GDM1 (cell line): ENCODE data around the gene TEX10.
"Not testable (repeated sequence)": the region's sequence is repeated elsewhere in the genome, so short reads cannot be mapped to it uniquely, and the experiment has no call there.

Source experiments
- DNase-seq: peaks from one replicate; lab custom pipeline; 2025; lab: John Stamatoyannopoulos, UW

Gene TEX10

GRCh38 chr9:100346836-100347235, 5.9 kb downstream of the TEX10 start:
- no peak for DNase-seq

- no peak for DNase-seq
These were observed 10.9 kb downstream of the TEX10 start for GRCh38 chr9:100341889-100342288.

GRCh38 chr9:100340224-100340623, 12.5 kb downstream of the TEX10 start:
- DNase-seq = no peak

GRCh38 chr9:100338736-100339135, 14.0 kb downstream of the TEX10 start:
- DNase-seq = not testable (repeated sequence)

DNA sequence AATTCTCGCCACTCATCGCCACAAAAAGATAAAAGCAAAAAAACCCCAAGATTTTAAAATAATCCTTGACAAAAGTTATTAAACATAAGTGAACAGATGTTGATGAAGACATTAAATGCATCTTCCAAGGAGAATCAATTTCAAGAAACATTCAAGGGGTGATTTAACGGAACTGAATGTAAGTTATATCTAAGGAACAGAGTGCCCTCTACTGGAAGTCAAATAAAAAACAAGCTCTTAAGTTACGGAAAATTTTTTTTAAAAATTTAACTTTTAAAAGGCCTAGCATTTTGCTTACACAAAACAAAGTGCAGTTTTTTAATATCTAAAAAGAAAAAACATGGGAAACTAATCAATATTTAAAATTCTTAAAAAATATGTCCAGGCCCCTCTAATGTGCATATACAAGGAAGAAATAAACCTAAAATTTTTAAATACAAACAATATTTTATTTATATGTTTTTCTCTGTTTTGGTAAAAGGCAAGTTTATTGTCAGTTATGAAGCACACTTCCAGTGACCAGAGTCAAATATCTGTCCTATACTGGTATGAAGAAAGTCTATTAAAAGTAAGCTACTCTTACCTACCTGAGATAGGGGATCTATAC, 28.0 kb downstream of the TEX10 start:
- no peak for DNase-seq

- no peak for DNase-seq
These were observed 29.7 kb downstream of the TEX10 start for GRCh38 chr9:100322954-100323536.

- no peak for DNase-seq
These were observed 35.0 kb downstream of the TEX10 start for GRCh38 chr9:100317706-100318105.

GRCh38 chr9:100315561-100315960, 37.2 kb downstream of the TEX10 start:
- no peak for DNase-seq

GRCh38 chr9:100309992-100310391, 42.8 kb downstream of the TEX10 start:
- no peak for DNase-seq

DNA sequence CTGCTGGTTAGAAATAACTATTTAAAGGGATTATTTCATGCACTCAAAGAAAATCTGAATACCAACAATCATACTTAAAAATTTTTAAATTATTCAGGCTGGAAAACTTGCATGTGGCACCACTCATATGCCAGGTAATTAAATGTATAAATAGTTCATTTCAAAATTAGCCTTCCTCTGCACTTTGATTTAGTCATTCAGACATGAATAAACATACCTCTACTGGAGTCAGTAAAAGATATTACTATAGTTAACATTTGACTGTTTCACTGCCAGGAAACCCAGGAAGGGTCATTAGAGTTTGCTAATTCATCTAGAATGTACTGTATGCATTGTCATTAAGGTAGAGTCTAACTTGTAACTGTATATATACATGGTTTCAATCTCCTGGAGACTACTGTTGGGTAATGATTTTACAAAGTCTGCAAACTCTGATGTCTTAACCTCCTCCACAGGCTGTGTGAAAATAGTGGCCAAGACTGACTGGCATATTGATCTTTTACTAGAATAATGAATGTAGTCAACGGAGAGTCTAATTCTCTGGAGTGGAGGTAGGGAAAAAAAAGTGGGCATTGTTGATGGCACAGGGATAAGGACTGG, 43.7 kb downstream of the TEX10 start:
- no peak for DNase-seq

GRCh38 chr9:100307080-100307479, 45.7 kb downstream of the TEX10 start:
- no peak for DNase-seq

GRCh38 chr9:100306283-100306682, 46.5 kb downstream of the TEX10 start:
- no peak for DNase-seq

- DNase-seq = no peak
These were observed 49.0 kb downstream of the TEX10 start for GRCh38 chr9:100303747-100304146.

DNA sequence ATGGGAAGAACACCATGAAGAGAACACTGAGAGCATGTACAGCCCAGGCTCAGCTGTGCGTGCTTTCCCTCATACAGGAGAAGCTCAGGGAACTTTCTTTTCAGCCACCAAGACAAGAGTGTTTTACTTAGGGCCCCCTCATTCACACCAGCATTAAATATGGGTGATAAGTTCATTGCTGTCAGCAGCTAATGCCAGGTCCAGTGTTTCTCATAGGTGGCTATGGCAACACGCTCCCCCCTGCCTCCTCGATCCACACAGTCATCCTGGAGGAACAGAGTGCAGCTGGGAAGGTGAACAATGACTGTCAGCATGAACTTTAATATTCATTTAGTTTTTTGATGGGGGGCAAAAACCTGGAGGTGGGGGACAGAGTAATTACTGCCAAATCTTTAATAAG, 54.4 kb downstream of the TEX10 start:
- DNase-seq = no peak

DNA sequence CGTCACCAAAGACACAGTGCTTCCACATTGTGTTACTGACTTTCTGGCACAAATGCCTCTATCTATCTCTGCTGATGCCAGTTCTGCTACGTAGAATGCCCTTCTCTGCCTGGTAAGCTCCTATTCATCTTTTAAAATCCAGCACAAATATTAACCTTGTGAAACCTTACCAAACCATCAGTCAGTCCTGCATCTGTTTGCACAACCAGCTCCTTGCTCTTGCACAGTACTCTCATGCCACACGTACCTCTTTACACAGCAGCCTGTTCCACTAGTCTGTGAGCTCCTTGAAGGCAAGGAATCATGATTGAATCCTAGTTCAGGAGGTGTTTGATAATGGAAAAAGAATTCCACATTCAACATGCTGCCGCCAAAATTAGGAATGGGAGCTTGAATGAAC, 56.3 kb downstream of the TEX10 start:
- DNase-seq = no peak

DNA sequence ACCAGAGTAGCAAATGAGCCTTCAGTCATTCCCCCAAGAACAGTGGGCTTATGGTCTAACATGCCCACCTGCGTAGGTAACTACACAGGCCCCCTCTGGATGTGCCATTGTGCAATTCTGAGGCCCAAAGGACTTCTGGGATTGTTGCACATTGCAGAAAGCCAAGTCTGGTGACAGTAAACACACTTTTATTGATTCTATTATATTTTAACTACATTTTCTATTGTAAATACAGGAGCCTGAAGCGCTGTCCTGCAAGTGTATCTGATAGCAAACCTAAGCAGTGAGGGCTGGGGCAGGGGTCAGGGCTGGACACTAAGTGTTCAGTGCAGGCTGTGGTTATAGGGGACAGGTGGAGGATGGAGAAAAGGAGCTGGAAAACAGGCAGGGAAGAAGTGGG, 57.5 kb downstream of the TEX10 start:
- DNase-seq = no peak

DNA sequence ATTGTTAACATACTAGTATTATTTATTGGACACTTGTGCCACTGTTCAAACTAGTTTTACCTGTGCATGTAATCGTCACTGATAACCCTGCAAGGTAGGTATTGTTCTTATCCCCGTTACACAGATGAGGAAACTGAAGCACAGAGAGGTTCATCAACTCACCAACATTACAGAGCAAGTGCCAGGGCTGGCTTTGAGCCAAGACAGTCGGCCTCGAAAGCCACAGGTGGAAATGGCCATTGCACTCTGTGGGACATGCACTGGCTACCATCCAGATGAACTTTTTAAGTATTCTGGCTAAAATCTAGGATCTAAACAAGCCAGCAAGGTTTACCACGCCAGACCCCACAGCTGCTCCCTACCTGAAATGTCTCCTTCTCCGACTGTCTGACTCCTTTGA, 57.9 kb downstream of the TEX10 start:
- DNase-seq = no peak

GRCh38 chr9:100294341-100294740, 58.4 kb downstream of the TEX10 start:
- DNase-seq = no peak

DNA sequence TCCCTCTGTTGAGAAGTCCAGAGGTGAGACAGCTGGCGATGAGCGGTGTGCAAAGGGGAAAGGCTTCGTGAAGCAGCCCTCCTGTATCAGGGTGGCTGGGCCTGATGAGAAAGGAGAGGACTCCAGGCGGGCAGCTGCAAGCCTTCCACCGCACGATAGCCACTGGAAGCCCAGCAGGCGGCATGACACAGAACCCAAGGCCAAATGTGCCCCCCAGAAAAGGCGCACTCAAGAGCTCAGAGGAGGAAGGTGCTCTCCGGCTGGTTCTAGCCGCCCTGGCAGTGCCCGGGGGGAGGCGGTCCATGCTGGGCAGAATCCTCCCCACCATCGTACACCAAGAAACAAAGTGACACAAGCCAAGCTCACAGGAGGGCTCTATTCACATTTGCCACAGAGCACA, 60.3 kb downstream of the TEX10 start:
- no peak for DNase-seq

DNA sequence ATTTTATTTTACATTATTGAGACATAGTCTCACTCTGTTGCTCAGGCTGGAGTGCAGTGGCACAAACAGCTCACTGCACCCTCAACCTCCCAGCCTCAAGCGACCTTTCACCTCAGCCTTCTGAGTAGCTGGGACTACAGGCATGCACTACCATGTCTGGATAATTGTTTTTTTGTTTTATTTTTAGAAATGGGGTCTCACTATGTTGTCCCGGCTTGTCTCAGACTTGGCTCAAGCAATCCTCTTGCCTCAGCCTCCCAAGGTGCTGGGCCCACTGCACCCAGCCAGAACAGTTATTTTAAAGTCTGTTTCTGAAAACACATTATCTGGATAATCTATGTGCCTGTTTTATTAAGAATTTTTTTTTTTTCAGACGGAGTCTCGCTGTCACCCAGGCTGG, 62.0 kb downstream of the TEX10 start:
- no peak for DNase-seq

DNA sequence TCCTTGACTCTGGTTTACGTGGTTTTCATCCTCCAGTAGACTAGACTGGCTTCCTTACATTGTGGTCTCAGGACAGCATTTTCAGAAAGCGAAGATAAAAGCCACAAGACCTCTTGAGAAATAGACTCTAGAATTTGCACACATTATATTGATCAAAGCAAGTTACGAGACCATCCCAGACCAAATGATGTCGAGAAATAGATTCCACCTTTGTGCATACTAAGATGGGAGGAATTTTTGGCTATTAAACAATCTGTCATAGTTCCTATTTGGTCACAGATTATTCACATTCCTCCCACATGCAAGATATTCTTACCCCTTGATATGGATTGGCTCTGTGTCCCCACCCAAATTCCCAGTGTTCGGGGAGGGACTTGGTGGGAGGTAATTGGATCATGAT, 65.6 kb downstream of the TEX10 start:
- no peak for DNase-seq

DNA sequence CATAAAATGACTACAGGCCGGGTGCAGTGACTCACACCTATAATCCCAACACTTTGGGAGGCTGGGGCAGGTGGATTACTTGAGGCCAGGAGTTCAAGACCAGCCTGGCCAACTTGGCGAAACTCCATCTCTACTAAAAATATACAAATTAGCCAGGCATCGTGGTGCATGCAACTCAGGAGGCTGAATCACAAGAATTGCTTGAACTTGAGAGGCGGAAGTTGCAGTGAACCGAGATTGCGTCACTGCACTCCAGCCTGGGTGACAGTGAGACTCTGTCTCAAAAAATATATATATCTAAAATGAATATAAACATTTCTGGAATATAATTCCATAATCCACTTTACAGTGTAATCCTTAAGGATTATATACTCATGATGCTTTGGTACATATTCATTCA, 66.5 kb downstream of the TEX10 start:
- DNase-seq = no peak

GRCh38 chr9:100285601-100286000, 67.1 kb downstream of the TEX10 start:
- no peak for DNase-seq

- no peak for DNase-seq
These were observed 67.7 kb downstream of the TEX10 start for GRCh38 chr9:100285080-100285479.
